CD4-positive, alpha-beta T cell treated with Interleukin-10 for 1 hour (primary cell): ENCODE measurements around the gene ADAMTS2.
"Not testable (repeated sequence)": the region's sequence is repeated elsewhere in the genome, so short reads cannot be mapped to it uniquely, and the experiment has no call there.

ENCODE experiments used
- DNase-seq: peaks from one replicate; pipeline ENCODE4 v3.0.0-alpha.2; 2020

ADAMTS2 gene

DNA sequence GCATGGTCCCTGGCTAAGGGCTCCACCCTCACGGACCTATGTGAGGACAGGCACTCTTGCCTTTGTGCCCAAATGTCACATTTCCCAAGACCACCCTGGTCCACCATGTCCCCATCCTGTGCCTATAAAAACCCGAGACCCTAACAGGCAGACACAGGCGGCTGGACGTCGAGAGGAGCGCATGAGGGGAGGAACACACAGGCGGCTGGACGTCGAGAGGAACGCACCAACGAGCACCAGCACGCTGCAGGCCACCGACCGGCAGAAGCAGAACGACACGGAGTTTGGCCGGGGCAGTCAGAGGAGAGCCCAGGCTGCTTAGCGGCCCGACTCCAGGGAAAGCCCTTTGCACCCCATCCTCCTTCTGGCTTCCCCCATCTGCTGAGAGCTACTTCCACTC is 119.9 kb downstream of the ADAMTS2 start:
- no peak for DNase-seq

GRCh38 chr5:179224741-179225140 is 120.5 kb downstream of the ADAMTS2 start:
- no peak for DNase-seq

DNA sequence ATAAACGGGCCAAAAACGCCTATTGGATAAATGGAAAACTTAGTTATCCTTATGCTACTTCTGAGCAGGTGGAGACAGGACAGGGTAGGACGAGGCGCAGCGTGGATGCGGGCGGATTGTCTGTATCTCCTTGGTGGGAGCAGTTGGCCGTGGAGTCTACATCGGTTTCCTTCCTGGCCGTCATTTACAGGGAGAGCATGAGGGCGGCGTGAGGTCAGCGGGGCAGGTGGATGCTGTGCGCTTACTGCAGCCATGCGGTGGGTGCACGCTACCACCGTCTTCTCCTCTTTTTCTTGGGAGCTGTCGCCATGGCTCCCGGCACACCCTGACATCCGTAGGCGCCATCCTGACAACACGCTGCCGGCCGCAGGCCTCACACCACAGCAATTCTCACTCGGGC is 121.3 kb downstream of the ADAMTS2 start:
- DNase-seq = no peak

GRCh38 chr5:179223528-179223927 is 121.7 kb downstream of the ADAMTS2 start:
- DNase-seq = no peak

DNA sequence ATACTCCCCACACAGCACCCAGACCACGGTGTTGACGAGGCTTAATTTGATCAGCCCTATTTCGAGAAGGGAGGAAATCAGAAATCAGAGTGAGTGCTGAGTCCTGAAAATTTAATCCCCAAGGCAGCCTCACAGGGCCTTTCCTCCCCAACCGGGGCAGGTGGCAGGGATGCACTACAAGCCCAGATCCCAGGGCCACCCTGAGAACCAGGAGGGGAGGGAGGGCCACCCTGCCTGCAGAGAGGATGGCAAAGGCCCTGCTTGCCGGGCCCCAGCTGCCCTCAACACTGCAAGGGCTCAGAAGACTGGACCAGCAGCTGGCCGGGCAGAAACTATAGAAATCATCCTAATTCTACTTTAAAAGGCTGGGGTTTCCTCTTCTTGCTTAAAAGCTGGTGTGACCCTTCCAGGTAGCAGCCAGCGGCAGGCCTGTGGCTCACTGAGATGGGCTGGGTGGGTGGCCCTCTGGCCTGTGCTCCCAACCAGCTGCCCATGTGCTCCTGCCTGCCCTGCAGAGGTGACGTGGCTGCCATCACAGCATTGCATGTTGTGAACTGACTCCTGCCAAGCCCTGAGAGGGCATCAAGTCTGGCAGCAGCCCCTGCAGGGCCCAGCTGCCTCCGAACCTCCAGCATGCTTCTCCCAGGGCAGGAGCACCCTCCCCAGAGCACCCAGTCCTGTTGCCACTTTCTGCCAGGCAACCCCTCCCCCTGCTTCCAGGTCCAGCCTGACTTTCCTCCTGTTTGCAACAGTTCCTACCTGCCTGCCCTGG is 122.8 kb downstream of the ADAMTS2 start:
- DNase-seq = no peak

GRCh38 chr5:179221877-179222220 is 123.4 kb downstream of the ADAMTS2 start:
- no peak for DNase-seq

DNA sequence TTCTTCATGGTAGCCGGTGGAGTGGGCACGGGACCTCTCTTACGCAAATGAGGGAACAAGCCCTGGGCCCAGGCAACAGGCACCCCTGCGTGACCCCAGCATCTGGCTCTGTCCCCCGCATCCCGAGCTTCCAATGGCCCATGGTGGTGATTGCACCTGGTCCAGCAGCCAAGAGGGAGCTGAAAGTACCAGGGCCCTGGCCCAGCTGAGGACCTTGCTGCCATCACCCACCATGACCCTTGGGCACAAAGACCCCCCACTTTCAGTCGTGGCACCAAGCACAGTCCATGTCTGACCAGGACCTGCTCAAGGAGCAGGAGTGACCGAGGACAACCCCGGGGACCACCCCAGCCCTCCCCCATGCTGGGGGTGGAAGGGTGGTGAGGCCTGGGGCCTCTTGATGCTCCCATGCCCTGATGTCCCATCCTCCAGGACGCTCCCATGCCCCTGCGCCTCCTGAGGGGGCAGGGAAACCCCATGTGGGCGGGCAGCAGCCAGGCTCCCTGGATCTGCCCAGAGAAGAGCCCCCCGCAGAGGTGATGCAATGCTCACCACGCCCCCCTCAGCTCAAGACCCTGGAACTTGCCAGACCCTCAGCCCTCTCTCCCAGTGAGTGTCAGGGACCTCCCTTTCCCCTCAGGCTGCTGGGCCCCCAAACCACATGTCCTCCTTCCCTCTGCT is 123.9 kb downstream of the ADAMTS2 start:
- DNase-seq = no peak

DNA sequence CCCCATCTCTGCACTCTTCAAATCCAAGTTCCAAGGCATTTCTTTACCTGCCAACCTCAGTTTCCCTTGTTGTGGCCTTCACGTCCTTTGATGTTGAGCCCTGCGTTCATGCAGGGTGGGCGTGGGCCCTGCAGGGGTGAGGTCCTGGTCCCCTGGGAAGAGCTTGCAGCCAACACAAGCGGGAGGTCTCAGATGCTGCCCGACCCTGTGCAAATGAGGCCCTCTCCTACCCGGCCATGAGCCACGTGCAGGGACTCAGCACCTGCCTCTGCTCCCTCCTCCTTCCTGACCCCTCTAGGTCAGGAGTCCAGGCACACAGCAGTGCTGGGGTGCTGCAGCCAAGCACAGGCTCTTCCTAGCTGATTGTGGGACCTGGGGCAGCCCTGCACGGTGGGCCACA is 124.5 kb downstream of the ADAMTS2 start:
- DNase-seq = no peak

DNA sequence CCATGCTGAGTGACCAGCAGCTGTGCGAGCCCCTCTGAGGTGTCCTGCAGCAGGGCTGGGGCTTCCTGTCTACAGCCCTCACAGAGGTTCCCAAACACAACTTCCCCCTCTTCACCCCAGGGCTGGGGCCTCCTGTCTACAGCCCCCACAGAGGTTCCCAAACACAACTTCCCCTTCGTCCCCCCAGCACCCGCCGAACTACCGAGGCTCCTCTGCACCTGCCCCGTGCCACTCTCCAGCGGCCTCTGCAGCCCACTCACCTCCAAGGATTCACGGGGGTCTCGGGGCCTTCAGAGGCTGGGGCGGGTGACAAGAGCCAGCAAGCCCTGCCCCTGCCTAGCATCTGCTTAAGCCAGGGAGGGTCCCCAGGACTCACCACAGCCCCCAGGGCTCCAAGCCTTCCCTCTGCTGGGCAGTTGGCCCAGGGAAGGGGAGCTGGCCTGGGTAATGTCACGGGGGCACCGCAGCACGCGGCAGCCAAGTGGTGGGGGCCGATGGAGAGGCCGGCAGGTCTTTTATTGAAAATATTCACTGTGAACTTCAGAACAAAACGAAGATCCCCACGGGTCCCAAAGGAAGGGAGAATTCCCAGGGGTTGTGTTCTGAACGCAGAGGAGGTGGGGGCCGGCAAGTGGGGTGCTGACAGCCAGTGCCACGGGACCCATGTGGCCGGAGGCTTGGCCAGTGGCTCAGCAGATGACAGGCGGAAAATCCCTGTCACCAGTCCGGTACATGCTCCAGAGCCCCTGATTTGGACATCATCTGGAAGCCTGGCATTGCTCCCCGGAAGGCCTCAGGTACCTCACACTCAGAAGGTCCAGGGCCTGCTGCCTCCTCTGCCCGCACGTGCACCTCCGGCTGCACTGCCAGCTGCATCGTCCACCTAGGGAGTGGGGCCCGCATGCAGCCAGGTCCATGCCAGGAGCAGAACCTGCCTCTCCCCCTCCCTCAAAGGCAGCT is 125.3 kb downstream of the ADAMTS2 start:
- DNase-seq = no peak

GRCh38 chr5:179218943-179219330 is 126.3 kb downstream of the ADAMTS2 start:
- no peak for DNase-seq

DNA sequence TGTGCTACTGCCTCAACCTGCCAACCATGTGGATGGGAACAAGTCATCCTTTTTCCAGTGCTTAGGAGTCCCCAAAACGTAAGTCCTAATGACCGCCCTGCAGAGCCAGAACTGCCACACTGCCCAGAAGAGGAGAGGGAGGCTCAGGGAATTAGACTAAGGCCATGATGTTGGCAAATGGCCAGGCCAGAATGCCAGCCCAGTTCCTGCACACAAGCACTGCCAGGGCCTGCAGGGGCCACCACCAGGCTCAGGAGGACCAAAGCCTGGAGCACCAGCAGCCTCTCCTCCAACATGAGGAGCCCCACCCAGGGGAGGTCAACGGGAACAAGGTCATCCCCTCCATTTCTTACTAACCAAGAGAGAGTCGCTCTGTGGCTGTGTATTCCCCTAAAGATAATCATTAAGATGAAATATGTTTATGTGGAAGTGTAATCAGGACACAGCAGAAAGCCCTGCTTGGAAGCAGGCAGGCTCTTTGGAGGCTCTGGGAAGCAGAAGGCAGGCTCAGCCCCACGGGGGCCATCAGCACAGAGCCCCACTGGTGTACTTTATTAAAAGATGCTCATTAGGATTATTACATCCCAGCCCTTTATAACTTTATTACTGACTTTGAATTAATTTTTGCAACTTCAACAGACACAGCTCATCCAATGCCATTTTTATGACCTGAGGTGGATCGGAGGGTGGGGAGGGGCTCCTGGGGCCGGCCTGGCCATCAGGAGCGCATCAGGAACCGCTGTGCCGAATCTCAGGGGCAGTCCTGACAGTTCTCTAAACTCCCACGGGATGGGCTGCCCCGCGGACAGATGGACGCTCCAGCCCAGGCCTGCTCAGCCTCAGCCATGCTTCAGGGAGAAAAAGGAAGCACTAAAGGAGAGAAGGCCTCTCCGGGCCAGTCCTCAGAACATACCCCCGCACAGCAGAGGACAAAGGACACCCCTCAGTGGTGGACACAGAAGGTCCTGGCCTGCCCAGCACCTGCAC is 127.0 kb downstream of the ADAMTS2 start:
- no peak for DNase-seq

DNA sequence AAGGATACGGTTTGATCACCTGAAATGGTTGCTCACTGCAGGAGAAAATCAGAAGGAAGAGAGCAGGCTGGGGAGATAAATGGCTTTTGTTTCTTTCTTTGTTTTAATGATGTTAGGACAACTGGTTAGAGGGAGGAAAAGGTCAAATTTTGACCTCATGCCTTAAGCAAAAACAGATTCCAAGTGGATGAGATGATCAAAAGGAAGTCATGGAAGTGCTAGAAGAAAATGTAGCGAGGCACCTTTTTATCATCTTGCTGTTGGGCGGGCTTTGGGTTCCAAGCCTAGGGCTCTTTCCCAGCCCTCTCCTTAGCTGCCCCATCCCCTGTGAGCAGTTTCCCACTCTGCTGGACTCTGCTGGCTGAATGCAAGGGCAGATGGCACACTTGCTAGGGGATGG is 127.9 kb downstream of the ADAMTS2 start:
- no peak for DNase-seq

DNA sequence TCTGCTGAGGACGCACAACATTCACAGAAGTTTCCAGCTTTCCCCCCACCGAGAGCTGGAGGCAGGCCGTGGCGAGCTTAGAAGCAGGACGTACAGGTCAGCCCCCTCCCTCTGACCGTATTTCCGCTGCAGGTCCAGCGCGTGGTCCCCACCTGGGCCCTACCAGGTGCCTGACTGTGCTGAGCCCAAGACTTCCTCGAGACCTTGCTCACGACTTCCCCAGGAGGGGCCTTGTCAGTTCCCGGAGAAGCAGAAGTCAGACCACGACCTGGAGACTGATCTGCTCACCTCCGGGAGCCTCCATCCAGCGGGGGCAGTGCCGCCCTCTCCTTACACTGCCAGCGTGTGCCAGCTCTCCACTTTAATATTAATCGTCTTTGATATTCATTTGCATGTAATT is 128.9 kb downstream of the ADAMTS2 start:
- DNase-seq = not testable (repeated sequence)

DNA sequence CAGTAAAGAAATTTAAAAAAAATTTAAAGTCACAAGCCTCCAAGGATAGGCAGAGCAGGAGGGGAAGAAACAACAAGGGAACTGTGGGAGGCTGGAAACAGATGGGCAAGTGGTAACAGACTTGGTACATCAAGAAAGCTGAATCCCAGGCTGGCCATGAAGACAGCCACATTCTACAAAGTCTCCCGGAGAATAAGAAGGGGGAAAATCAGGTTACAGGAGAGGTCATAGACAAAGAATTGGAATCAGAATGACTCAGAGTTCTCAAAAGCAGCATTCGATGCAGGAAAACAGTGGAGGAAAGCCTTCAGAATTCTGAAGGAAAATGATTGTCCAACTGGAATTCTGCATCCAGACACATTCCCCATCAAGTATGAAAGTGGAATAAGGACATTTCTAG is 129.7 kb downstream of the ADAMTS2 start:
- no peak for DNase-seq

- DNase-seq = no peak
Measured at GRCh38 chr5:179214678-179215077, 130.6 kb downstream of the ADAMTS2 start.

GRCh38 chr5:179212870-179213269 is 132.4 kb downstream of the ADAMTS2 start:
- DNase-seq = no peak

DNA sequence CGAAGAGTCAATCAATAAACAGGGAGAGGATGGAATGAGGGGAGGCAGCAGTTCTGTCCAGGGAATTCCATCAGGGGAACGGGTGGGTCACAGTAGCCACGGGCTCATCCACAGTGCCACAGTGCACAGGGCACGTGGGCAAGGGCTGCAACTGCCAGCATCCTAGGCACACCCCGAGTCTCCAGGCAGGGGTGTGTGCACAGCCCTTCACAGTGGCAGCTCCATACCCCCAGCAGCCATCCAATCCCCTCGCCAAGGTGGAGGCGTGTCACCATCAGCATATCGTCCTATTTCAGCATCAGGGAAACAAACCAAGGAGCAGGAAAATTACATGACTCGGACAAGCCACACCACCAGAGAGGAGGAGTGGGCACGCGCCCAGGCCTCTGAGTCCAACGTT is 133.6 kb downstream of the ADAMTS2 start:
- DNase-seq = no peak

DNA sequence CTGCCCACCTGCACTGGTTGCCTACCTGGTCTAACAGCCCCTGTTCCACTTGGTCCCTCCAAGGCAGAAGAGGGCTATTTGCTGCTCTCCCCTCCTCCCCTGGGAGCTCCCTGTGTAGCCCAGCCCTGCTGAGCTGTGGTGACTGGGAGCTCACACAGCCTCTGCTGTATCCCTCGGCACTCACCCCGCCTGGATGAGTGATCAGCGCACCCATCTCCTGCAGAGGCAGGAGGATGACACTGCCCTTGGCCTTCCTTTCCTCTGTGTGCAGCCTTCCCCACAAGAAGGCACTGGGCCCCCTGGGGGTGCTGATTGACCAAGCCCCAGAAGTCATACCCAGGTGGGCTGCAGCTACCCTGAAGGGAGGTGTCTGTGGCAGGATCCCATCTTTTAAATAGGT is 134.2 kb downstream of the ADAMTS2 start:
- DNase-seq = no peak

GRCh38 chr5:179210478-179210877 is 134.8 kb downstream of the ADAMTS2 start:
- no peak for DNase-seq

- DNase-seq = no peak
Measured at GRCh38 chr5:179209359-179210150, 135.7 kb downstream of the ADAMTS2 start.

- no peak for DNase-seq
Measured at GRCh38 chr5:179208706-179209358, 136.4 kb downstream of the ADAMTS2 start.
